Small intestine (tissue), 7 donors: ENCODE data around the gene NRXN3. TPM values are rescaled to one million over a fixed set of nuclear protein-coding genes. Genes with fewer than 3 reads are reported as not detected.

Source experiments
- DNase-seq, 2 donors: peaks; one replicate each; pipeline versions ENCODE4 v3.0.0 to v3.0.0-alpha.2; 2013
- FAIRE-seq: peaks from 2 replicates; lab custom pipeline; 2012; peaks lifted over from hg19 to GRCh38; lab: Jason Lieb, UNC
- H3K27ac ChIP-seq, 3 donors: one replicate each; pipeline ENCODE4 v1.5.1; 2013; ENCODE audit warnings: low read length in 2 of 3, mild to moderate bottlenecking in 2 of 3, control low read depth in 1 of 3, inconsistent platforms in 1 of 3, low read depth in 1 of 3, moderate library complexity in 1 of 3
- H3K27me3 ChIP-seq, 3 donors: one replicate each; pipeline ENCODE4 v1.6.1; 2013; ENCODE audit warnings: low read length in 3 of 3, inconsistent platforms in 1 of 3; ENCODE audit not compliant: control insufficient read depth in 3 of 3, insufficient read depth in 3 of 3
- H3K36me3 ChIP-seq, 3 donors: one replicate each; pipeline ENCODE4 v1.6.1; 2013; ENCODE audit warnings: low read length in 3 of 3, inconsistent platforms in 1 of 3, low read depth in 1 of 3, mild to moderate bottlenecking in 1 of 3, moderate library complexity in 1 of 3; ENCODE audit not compliant: control insufficient read depth in 3 of 3, insufficient read depth in 2 of 3
- H3K4me1 ChIP-seq, 3 donors: one replicate each; pipeline ENCODE4 v1.6.1; 2013; ENCODE audit warnings: low read length in 2 of 3, inconsistent platforms in 1 of 3, low read depth in 1 of 3, mild to moderate bottlenecking in 1 of 3, moderate library complexity in 1 of 3; ENCODE audit not compliant: control insufficient read depth in 3 of 3, insufficient read depth in 2 of 3
- H3K4me3 ChIP-seq, 3 donors: one replicate each; pipeline ENCODE4 v1.5.1; 2013; ENCODE audit warnings: low read length in 3 of 3, control low read depth in 1 of 3, inconsistent platforms in 1 of 3, low read depth in 1 of 3, mild to moderate bottlenecking in 1 of 3, moderate library complexity in 1 of 3
- H3K9me3 ChIP-seq, 2 donors: one replicate each; pipeline ENCODE4 v1.6.1; 2013; ENCODE audit warnings: low read depth in 1 of 2, low read length in 1 of 2; ENCODE audit not compliant: control insufficient read depth in 2 of 2, insufficient read depth in 1 of 2
- WGBS, 3 donors: extraction: QIAGEN DNeasy Blood & Tissue Kit; methylation state at CpG; one replicate each; pipeline ENCODE4 v1.1.7; 2013; 5-methylcytosine and 5-hydroxymethylcytosine counted together
- polyA plus RNA-seq, 4 donors: library from polyadenylated mRNA; stranded (reverse) in 3 of 4; unstranded in 1 of 4; fragments of 200-250 nt in 3 of 4; fragments of 120-200 nt in 1 of 4; gene quantifications; one replicate each; pipeline versions ENCODE4 v1.2.1 to v1.2.3, GENCODE V29; 2013
- donor health status: healthy with polysubstance abuse.
- donor health status: control.
- donor health status: control.
- donor health status: Bipolar disorder and iron deficiency.
- donor health status: healthy.

NRXN3 gene
- polyA plus RNA-seq, 4 donors = 2.3 TPM; not detected in 2

DNA sequence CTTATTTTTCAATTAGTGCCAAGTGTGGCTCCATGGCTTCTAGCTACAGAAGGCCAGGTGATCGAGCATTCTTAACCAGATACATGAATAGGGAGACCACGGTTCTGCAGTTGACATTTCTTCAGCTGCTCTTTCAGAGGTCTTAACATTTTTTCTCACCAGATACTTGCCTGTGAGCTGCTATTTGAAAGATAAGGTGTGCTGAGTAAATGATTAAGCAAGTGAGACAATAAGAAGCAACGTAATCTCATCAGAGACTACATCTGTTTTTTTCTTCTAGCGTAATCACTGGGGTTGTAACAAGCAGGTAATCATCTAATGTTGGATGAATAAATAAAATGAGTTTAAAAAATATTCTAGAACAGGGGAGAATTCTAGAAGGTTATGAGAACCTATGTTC, 1128.2 kb downstream of the NRXN3 start:
- Histone ChIP-seq H3K4me3 (no peak overlapping the region), H3K27me3 (no peaks in the 10 kb centered on the region), H3K4me1 (peaks cover 0 to 8% (median 0%) of the 10 kb centered on the region in 3 donors), H3K36me3 (no peaks in the 10 kb centered on the region), H3K9me3 (peaks cover 0 to 3% of the 10 kb centered on the region in 2 donors), H3K27ac (no peak overlapping the region)
- 14 to 56% (median 30%) methylated on average over 4 of the region's 4 CpGs for WGBS, 3 donors
- FAIRE-seq = no peak
- DNase-seq = peak; percentile 11 to 35

DNA sequence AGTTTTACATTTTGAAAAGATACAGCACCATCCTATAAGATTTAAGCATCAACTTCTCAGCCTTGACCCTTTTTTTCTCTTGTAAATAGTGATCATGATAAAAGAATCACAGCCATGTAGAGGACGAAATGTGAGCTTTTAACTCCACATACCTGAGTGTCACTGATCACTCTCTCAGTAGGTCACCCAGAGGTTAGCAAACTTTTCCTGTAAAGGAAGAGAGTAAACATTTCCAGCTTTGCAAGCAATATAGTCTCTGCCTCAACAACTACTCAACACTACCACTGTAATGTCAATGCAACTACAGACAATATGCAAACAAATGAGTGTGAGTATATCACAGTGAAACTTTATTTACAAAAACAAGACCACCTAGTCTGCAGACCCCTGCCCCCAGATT, 1129.0 kb downstream of the NRXN3 start:
- peaks cover 0 to 8% (median 0%) of the 10 kb centered on the region in 3 donors for H3K4me1 ChIP-seq
- DNase-seq (no peak), FAIRE-seq (no peak)
- H3K36me3 ChIP-seq = no peaks in the 10 kb centered on the region
- no peak overlapping the region for H3K27ac ChIP-seq
- H3K9me3 ChIP-seq = peaks cover 0 to 3% of the 10 kb centered on the region in 2 donors
- 36 to 64% (median 61%) methylated on average over 1 of the region's 1 CpG for WGBS, 3 donors
- no peak overlapping the region for H3K4me3 ChIP-seq
- no peaks in the 10 kb centered on the region for H3K27me3 ChIP-seq

DNA sequence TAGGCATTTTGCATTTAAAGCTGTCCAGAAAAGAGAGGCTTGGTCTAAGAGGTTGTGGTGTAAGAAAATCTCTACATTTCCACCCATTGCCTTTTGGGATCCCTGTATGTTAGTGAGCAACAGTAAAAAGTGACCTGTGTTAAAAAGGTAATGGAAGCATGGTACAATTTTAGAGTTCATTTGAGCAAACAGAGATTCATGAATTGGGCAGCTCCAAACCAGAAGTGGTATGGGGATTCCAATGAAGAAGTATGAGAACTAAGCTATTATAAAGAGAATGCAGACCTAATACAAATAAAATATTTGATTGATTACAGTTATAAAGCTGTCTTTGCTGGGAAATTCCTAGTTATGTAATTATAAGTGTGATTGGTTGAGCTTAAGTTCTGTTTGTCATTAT, 1134.1 kb downstream of the NRXN3 start:
- FAIRE-seq (no peak), DNase-seq (no peak)
- Histone ChIP-seq H3K36me3 (no peaks in the 10 kb centered on the region), H3K27me3 (no peaks in the 10 kb centered on the region), H3K4me3 (no peak overlapping the region), H3K4me1 (no peaks in the 10 kb centered on the region), H3K9me3 (peaks cover 0 to 3% of the 10 kb centered on the region in 2 donors), H3K27ac (no peak overlapping the region)

DNA sequence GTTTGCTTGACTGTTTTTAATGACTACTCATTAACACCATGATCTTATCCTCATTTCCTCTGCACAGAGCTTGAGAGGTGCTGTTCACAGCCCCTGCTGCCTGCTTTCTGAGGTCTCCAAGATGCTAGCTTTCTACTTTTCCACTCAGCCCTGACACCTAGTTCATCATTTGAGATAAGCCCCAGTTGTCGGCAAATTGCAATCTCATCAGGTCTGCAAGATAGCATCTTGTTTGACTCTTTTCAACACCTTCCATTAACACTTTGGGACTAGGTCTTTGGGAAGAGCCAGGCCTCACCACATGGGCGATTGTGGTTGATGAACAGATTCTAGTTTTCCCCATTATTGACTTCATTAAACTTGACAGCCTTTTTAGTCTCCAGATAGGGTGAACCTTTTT, 1136.4 kb downstream of the NRXN3 start:
- H3K4me3 ChIP-seq = no peak overlapping the region
- H3K4me1 ChIP-seq = no peaks in the 10 kb centered on the region
- DNase-seq = no peak
- peaks cover 0 to 3% of the 10 kb centered on the region in 2 donors for H3K9me3 ChIP-seq
- no peak overlapping the region for H3K27ac ChIP-seq
- H3K27me3 ChIP-seq = no peaks in the 10 kb centered on the region
- H3K36me3 ChIP-seq = no peaks in the 10 kb centered on the region
- no peak for FAIRE-seq
- WGBS, 3 donors = 49 to 73% (median 63%) methylated on average over 2 of the region's 2 CpGs

DNA sequence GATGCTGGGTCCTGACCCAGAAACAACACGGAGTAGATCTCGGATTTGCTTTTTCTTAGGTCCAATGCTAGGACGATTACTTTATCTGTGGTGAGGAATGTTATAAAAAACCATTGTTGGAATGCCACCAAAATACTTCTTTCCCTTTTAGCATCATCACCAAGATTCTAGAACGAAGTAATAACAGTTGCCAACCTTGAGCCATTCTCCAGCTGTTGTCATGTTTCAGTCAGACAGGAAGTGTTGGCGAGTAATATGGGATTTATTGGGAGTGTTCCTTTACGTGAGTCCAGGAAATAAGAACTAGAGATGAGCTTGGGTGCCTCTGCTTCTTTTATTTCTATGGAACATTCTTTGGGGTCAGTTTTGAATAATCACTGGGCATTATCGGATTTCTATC, 1148.2 kb downstream of the NRXN3 start:
- whole genome bisulfite sequencing, 3 donors = 60 to 78% (median 72%) methylated on average over 7 of the region's 7 CpGs
- DNase-seq (no peak), FAIRE-seq (no peak)
- no peaks in the 10 kb centered on the region for H3K36me3 ChIP-seq
- H3K4me1 ChIP-seq = no peaks in the 10 kb centered on the region
- no peaks in the 10 kb centered on the region for H3K27me3 ChIP-seq
- H3K9me3 ChIP-seq = no peaks in the 10 kb centered on the region
- H3K4me3 ChIP-seq = no peak overlapping the region
- no peak overlapping the region for H3K27ac ChIP-seq

DNA sequence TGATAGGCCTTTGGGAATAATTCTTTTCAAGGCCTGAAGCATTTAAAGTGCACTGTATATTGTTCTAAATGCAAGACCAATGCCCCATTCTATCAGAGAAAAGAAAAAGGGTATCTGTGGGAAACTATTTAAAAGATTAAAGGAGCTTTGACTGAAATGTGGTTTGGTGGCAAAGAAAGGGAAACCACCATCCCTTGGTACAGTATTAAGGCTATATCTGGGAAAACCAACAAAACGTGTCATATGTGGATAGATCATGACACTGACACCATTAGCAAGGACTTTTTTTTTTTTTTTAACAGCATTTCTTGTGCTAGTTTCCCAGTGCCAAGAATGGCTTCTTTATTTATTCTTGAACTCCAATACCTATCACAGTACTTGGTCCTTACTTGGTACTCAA, 1150.4 kb downstream of the NRXN3 start:
- FAIRE-seq (no peak), DNase-seq (no peak)
- Histone ChIP-seq H3K27me3 (no peaks in the 10 kb centered on the region), H3K9me3 (no peaks in the 10 kb centered on the region), H3K27ac (no peak overlapping the region), H3K36me3 (no peaks in the 10 kb centered on the region), H3K4me3 (no peak overlapping the region), H3K4me1 (no peaks in the 10 kb centered on the region)
- 46 to 71% (median 48%) methylated on average over 1 of the region's 1 CpG for WGBS, 3 donors

DNA sequence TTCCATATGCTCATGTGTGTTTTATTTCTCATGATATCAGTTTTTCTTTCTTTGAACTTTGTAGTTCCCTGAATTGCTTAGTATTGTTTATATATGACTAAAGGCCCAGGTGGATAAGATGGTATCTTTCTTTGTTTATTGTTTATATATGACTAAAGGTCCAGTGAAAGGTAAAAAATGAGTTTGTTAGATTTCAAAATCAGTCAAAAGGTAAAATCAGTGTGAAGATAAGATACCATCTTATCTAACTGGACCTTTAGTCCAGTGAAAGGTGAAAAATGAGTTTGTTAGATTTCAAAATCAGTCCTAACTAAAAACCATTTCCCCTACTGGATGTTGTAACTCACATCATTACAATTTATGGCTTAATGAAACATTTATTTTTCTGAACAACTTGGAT, 1150.9 kb downstream of the NRXN3 start:
- H3K4me3 ChIP-seq = no peak overlapping the region
- FAIRE-seq = no peak
- H3K4me1 ChIP-seq = no peaks in the 10 kb centered on the region
- H3K9me3 ChIP-seq = no peaks in the 10 kb centered on the region
- no peak for DNase-seq
- H3K27ac ChIP-seq = no peak overlapping the region
- no peaks in the 10 kb centered on the region for H3K36me3 ChIP-seq
- no peaks in the 10 kb centered on the region for H3K27me3 ChIP-seq

DNA sequence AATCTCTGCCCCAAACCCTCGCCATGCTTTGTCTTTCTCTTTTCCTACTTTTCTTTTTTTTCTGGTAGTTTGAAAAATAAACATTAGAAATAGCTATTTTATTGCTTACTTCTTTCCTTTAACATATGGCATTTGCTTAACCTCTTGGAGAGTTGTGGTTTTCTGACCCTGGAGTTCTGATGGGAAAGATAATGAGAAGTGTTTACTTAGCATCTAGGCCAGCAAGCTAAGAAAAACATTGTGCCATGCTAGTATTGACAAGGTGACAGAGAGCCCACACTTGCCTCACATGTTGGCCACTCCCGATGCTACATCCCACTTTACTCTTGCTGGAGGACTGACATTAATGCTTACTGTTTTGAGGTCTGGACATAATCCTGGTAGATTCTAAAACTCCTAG, 1154.9 kb downstream of the NRXN3 start:
- no peak overlapping the region for H3K27ac ChIP-seq
- 42 to 80% (median 65%) methylated on average over 2 of the region's 2 CpGs for WGBS, 3 donors
- no peaks in the 10 kb centered on the region for H3K36me3 ChIP-seq
- no peak for FAIRE-seq
- no peaks in the 10 kb centered on the region for H3K4me1 ChIP-seq
- DNase-seq = no peak
- H3K27me3 ChIP-seq = no peaks in the 10 kb centered on the region
- no peaks in the 10 kb centered on the region for H3K9me3 ChIP-seq
- H3K4me3 ChIP-seq = no peak overlapping the region

DNA sequence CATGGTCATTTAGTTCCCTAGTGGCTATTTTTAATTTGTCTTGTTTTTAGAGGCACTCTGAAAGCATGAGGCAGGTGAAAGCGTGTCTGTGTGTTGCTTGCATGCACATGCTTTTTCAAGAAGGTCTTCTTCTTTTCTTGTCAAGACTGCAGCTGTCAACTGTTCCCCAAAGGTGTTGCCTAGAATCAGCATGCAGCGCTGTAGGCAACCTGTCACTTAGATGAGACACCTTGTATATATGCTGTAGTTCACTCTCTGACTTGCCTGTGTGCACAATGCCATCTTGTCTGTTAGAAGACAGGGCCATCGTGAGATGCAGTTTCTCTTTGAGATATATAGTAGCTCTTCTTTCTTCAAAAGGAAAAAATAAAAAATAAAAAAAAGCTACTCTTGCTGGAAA, 1155.4 kb downstream of the NRXN3 start:
- FAIRE-seq (no peak), DNase-seq (no peak)
- H3K4me1 ChIP-seq = no peaks in the 10 kb centered on the region
- no peaks in the 10 kb centered on the region for H3K9me3 ChIP-seq
- no peaks in the 10 kb centered on the region for H3K27me3 ChIP-seq
- WGBS, 3 donors = 78 to 87% (median 82%) methylated on average over 3 of the region's 3 CpGs
- no peak overlapping the region for H3K4me3 ChIP-seq
- no peaks in the 10 kb centered on the region for H3K36me3 ChIP-seq
- H3K27ac ChIP-seq = no peak overlapping the region
